ENCODE measurements around the gene FPGS. TPM values are rescaled to one million over a fixed set of nuclear protein-coding genes. Genes with fewer than 3 reads are reported as not detected.
"Not testable (repeated sequence)": the region's sequence is repeated elsewhere in the genome, so short reads cannot be mapped to it uniquely, and the experiment has no call there.

The FPGS gene
- total RNA-seq, 1 experiment from 2014 or later, result 84.9 TPM

- Histone ChIP-seq H3K27me3 (ENCODE audit: control insufficient read depth, insufficient read depth, low read length) (no peaks in the 10 kb centered on the region), H3K4me3 (ENCODE audit: insufficient read depth, low read depth, low read length) (no peak within 1 kb of the TSS), H3K36me3 (replicated peaks; ENCODE audit: control insufficient read depth, insufficient read depth, low read length) (no peaks in the 10 kb centered on the region)
- no peak for DNase-seq
Measured at GRCh38 chr9:127778280-127779135, 24.2 kb upstream of the FPGS start, which contains the start of gene SH2D3C. Gene SH2D3C, minus strand, starts transcription at chr9:127778666. Its CDS starts 39 bp downstream, at chr9:127778627.

GRCh38 chr9:127779136-127779981 lies 23.3 kb upstream of the FPGS start:
- Histone ChIP-seq H3K4me3 (ENCODE audit: insufficient read depth, low read depth, low read length) (no peak overlapping the region), H3K27me3 (ENCODE audit: control insufficient read depth, insufficient read depth, low read length) (no peaks in the 10 kb centered on the region), H3K36me3 (replicated peaks; ENCODE audit: control insufficient read depth, insufficient read depth, low read length) (no peaks in the 10 kb centered on the region)
- DNase-seq, result peak; percentile 71

- no peaks in the 10 kb centered on the region for H3K27me3 ChIP-seq (ENCODE audit: control insufficient read depth, insufficient read depth, low read length)
- H3K4me3 ChIP-seq (ENCODE audit: insufficient read depth, low read depth, low read length), result no peak overlapping the region
- DNase-seq, result peak; percentile 56
- no peaks in the 10 kb centered on the region for H3K36me3 ChIP-seq (replicated peaks; ENCODE audit: control insufficient read depth, insufficient read depth, low read length)
Measured at GRCh38 chr9:127780126-127780885, 22.4 kb upstream of the FPGS start.

- H3K4me3 ChIP-seq (ENCODE audit: insufficient read depth, low read depth, low read length); H3K36me3 ChIP-seq (replicated peaks; ENCODE audit: control insufficient read depth, insufficient read depth, low read length); H3K27me3 ChIP-seq (ENCODE audit: control insufficient read depth, insufficient read depth, low read length); DNase-seq: not testable (repeated sequence)
Measured at GRCh38 chr9:127780909-127781308, 21.8 kb upstream of the FPGS start.

GRCh38 chr9:127781806-127782205 lies 20.9 kb upstream of the FPGS start:
- Histone ChIP-seq H3K4me3 (ENCODE audit: insufficient read depth, low read depth, low read length) (no peak overlapping the region), H3K36me3 (replicated peaks; ENCODE audit: control insufficient read depth, insufficient read depth, low read length) (no peaks in the 10 kb centered on the region), H3K27me3 (ENCODE audit: control insufficient read depth, insufficient read depth, low read length) (no peaks in the 10 kb centered on the region)
- DNase-seq, result no peak

- DNase-seq, result peak; percentile 66
- Histone ChIP-seq H3K27me3 (ENCODE audit: control insufficient read depth, insufficient read depth, low read length) (no peaks in the 10 kb centered on the region), H3K36me3 (replicated peaks; ENCODE audit: control insufficient read depth, insufficient read depth, low read length) (peaks cover 13% of the 10 kb centered on the region), H3K4me3 (ENCODE audit: insufficient read depth, low read depth, low read length) (no peak overlapping the region)
Measured at GRCh38 chr9:127783111-127784008, 19.3 kb upstream of the FPGS start.

GRCh38 chr9:127785023-127785932 lies 17.4 kb upstream of the FPGS start:
- Histone ChIP-seq H3K36me3 (replicated peaks; ENCODE audit: control insufficient read depth, insufficient read depth, low read length) (peaks cover 32% of the 10 kb centered on the region), H3K4me3 (ENCODE audit: insufficient read depth, low read depth, low read length) (peak overlapping the region; percentile 58), H3K27me3 (ENCODE audit: control insufficient read depth, insufficient read depth, low read length) (no peaks in the 10 kb centered on the region)
- peak; percentile 99 for DNase-seq

- peaks cover 39% of the 10 kb centered on the region for H3K36me3 ChIP-seq (replicated peaks; ENCODE audit: control insufficient read depth, insufficient read depth, low read length)
- peak; percentile 99 for DNase-seq
- H3K27me3 ChIP-seq (ENCODE audit: control insufficient read depth, insufficient read depth, low read length), result no peaks in the 10 kb centered on the region
- peak within 1 kb of the TSS; percentile 99 for H3K4me3 ChIP-seq (ENCODE audit: insufficient read depth, low read depth, low read length)
Measured at GRCh38 chr9:127785933-127786772, 16.5 kb upstream of the FPGS start, which contains the start of gene CDK9. Gene CDK9, plus strand, starts transcription at chr9:127786034. Its CDS starts 115 bp downstream, at chr9:127786149.

GRCh38 chr9:127786773-127787104 lies 15.9 kb upstream of the FPGS start:
- no peaks in the 10 kb centered on the region for H3K27me3 ChIP-seq (ENCODE audit: control insufficient read depth, insufficient read depth, low read length)
- no peak for DNase-seq
- peaks cover 41% of the 10 kb centered on the region for H3K36me3 ChIP-seq (replicated peaks; ENCODE audit: control insufficient read depth, insufficient read depth, low read length)
- peak overlapping the region; percentile 99 for H3K4me3 ChIP-seq (ENCODE audit: insufficient read depth, low read depth, low read length)

- Histone ChIP-seq H3K4me3 (ENCODE audit: insufficient read depth, low read depth, low read length) (no peak overlapping the region), H3K27me3 (ENCODE audit: control insufficient read depth, insufficient read depth, low read length) (no peaks in the 10 kb centered on the region), H3K36me3 (replicated peaks; ENCODE audit: control insufficient read depth, insufficient read depth, low read length) (peaks cover 45% of the 10 kb centered on the region)
- DNase-seq, result peak; percentile 44
Measured at GRCh38 chr9:127788337-127789011, 14.2 kb upstream of the FPGS start.

GRCh38 chr9:127789179-127789578 lies 13.5 kb upstream of the FPGS start:
- H3K36me3 ChIP-seq (replicated peaks; ENCODE audit: control insufficient read depth, insufficient read depth, low read length), result peaks cover 45% of the 10 kb centered on the region
- DNase-seq, result peak; percentile 23
- H3K27me3 ChIP-seq (ENCODE audit: control insufficient read depth, insufficient read depth, low read length), result no peaks in the 10 kb centered on the region
- H3K4me3 ChIP-seq (ENCODE audit: insufficient read depth, low read depth, low read length), result no peak overlapping the region

All from H7 (cell line).